HG03378 (cell line): ENCODE measurements around the gene PCDHA9.
"Not testable (repeated sequence)": the region's sequence is repeated elsewhere in the genome, so short reads cannot be mapped to it uniquely, and the experiment has no call there.

Source experiments
- ATAC-seq: cut with Tn5 transposase; IDR thresholded peaks from one replicate; pipeline ENCODE4 v1.9.1; 2021; ENCODE audit warnings: mild to moderate bottlenecking, moderate library complexity; ENCODE audit not compliant: unreplicated experiment

Gene PCDHA9, protein sequence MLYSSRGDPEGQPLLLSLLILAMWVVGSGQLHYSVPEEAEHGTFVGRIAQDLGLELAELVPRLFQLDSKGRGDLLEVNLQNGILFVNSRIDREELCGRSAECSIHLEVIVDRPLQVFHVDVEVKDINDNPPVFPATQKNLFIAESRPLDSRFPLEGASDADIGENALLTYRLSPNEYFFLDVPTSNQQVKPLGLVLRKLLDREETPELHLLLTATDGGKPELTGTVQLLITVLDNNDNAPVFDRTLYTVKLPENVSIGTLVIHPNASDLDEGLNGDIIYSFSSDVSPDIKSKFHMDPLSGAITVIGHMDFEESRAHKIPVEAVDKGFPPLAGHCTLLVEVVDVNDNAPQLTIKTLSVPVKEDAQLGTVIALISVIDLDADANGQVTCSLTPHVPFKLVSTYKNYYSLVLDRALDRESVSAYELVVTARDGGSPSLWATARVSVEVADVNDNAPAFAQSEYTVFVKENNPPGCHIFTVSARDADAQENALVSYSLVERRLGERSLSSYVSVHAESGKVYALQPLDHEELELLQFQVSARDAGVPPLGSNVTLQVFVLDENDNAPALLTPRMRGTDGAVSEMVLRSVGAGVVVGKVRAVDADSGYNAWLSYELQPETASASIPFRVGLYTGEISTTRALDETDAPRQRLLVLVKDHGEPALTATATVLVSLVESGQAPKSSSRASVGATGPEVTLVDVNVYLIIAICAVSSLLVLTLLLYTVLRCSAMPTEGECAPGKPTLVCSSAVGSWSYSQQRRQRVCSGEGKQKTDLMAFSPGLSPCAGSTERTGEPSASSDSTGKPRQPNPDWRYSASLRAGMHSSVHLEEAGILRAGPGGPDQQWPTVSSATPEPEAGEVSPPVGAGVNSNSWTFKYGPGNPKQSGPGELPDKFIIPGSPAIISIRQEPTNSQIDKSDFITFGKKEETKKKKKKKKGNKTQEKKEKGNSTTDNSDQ

DNA sequence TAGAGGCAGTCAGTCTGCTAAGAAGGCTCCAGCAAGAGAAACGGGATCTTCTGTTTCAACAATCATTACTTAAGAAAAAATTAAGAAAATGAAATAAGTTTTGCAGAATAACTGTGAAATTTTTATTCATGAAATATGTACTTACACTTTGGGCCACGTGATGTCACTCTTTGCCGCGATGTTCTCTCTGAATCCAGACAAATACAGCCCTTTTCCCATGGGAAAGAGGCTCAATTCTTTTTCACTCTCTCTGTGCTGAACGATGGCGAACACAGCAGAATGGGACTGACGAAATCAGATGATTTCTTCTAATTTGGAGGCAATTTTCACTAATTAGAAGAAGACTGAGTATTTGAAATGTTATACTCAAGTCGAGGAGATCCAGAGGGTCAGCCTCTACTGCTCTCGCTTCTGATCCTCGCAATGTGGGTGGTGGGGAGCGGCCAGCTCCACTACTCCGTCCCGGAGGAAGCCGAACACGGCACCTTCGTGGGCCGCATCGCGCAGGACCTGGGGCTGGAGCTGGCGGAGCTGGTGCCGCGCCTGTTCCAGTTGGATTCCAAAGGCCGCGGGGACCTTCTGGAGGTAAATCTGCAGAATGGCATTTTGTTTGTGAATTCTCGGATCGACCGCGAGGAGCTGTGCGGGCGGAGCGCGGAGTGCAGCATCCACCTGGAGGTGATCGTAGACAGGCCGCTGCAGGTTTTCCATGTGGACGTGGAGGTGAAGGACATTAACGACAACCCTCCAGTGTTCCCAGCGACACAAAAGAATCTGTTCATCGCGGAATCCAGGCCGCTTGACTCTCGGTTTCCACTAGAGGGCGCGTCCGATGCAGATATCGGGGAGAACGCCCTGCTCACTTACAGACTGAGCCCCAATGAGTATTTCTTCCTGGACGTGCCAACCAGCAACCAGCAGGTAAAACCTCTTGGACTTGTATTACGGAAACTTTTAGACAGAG, at the start of gene PCDHA9:
TSS of gene PCDHA9 (plus strand) at position 244 of the 964 bp plus-strand sequence. CDS start at position 358, 114 bp downstream.
- ATAC-seq = not testable (repeated sequence)

DNA sequence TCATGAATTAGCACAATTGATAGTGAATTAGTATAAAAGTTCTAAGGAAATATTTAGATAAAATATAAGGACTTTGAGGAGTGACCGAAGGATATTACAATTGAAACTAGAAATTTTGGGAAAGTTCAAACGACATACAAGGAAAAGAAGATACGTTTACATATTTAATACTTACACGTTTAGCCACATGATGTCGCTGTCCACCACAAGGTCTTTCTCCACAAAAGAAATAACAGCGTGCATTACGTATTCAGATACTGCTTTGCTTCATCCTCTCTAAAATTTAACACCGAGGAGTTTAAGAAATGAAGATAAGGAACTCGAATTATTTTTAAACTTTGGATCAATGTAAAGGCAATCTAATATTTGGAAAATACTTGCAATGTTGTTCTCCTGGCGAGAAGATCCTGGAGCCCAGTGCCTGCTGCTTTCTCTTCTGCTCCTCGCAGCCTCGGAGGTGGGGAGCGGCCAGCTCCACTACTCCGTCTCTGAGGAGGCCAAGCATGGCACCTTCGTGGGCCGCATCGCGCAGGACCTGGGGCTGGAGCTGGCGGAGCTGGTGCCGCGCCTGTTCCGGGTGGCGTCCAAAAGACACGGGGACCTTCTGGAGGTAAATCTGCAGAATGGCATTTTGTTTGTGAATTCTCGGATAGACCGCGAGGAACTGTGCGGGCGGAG, 47.2 kb upstream of the PCDHA9 start, which contains the start of gene PCDHA3:
TSS of gene PCDHA3 (plus strand) at position 242 of the 678 bp plus-strand sequence.
- ATAC-seq = no peak

DNA sequence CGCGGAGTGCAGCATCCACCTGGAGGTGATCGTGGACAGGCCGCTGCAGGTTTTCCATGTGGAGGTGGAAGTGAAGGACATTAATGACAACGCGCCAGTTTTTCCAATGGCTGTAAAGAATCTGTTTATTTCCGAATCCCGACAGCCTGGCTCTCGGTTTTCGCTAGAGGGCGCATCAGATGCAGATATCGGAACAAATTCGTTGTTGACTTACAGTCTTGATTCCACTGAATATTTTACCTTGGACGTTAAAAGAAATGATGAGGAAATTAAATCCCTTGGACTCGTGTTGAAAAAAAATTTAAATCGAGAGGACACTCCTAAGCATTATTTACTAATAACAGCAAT, 46.7 kb upstream of the PCDHA9 start:
- ATAC-seq = no peak

DNA sequence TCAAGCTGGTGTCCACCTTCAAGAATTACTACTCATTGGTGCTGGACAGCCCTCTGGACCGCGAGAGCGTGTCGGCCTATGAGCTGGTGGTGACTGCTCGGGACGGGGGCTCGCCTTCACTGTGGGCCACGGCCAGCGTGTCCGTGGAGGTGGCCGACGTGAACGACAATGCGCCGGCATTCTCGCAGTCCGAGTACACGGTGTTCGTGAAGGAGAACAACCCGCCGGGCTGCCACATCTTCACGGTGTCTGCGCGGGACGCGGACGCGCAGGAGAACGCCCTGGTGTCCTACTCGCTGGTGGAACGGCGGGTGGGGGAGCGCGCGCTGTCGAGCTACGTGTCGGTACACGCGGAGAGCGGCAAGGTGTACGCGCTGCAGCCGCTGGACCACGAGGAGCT, 45.8 kb upstream of the PCDHA9 start:
- not testable (repeated sequence) for ATAC-seq

DNA sequence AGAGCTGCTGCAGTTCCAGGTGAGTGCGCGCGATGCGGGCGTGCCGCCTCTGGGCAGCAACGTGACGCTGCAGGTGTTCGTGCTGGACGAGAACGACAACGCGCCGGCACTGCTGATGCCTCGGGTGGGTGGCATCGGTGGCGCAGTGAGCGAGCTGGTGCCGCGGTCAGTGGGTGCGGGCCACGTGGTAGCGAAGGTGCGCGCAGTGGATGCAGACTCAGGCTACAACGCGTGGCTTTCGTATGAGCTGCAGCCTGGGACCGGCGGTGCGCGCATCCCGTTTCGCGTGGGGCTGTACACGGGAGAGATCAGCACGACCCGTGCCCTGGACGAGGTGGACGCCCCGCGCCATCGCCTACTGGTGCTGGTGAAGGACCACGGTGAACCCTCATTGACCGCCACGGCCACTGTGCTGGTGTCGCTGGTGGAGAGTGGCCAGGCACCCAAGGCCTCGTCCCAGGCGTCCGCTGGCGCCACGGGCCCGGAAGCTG, 45.4 kb upstream of the PCDHA9 start:
- no peak for ATAC-seq

DNA sequence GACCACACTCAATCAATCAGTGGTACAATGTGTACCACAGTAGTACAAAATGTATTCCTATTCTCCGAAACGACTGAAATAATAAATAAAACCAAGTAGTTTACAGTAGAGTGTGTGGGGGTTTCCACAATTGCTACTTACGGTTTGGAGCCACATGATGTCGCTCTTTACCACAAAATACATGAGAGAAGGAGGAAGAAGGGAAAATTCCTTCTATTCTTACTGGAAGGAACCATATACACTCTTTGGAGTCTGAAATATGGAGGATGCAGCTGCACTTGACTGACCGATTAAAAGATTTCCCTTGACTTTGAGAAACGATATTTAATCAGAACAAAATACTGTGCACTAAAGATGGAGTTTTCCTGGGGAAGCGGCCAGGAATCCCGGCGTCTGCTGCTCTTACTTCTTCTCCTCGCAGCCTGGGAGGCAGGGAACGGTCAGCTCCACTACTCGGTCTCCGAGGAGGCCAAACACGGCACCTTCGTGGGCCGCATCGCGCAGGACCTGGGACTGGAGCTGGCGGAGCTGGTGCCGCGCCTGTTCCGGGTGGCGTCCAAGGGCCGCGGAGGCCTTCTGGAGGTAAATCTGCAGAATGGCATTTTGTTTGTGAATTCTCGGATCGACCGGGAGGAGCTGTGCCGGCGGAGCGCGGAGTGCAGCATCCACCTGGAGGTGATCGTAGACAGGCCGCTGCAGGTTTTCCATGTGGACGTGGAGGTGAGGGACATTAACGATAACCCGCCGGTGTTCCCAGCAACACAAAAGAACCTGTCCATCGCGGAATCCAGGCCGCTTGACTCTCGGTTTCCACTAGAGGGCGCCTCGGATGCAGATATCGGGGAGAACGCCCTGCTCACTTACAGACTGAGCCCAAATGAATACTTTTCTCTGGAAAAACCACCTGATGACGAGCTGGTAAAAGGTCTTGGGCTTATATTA, 41.1 kb upstream of the PCDHA9 start, which contains the start of gene PCDHA4:
TSS of gene PCDHA4 (plus strand) at position 235 of the 942 bp plus-strand sequence.
- no peak for ATAC-seq

DNA sequence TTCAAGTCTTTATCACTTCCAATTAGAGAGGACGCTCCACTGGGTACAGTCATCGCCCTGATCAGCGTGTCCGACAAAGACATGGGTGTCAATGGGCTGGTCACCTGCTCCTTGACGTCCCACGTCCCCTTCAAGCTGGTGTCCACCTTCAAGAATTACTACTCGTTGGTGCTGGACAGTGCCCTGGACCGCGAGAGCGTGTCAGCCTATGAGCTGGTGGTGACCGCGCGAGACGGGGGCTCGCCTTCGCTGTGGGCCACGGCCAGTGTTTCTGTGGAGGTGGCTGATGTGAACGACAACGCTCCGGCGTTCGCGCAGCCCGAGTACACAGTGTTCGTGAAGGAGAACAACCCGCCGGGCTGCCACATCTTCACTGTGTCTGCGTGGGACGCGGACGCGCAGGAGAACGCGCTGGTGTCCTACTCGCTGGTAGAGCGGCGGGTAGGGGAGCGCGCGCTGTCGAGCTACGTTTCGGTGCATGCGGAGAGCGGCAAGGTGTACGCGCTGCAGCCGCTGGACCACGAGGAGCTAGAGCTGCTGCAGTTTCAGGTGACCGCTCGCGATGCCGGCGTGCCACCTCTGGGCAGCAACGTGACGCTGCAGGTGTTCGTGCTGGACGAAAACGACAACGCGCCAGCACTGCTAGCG, 39.8 kb upstream of the PCDHA9 start:
- not testable (repeated sequence) for ATAC-seq

DNA sequence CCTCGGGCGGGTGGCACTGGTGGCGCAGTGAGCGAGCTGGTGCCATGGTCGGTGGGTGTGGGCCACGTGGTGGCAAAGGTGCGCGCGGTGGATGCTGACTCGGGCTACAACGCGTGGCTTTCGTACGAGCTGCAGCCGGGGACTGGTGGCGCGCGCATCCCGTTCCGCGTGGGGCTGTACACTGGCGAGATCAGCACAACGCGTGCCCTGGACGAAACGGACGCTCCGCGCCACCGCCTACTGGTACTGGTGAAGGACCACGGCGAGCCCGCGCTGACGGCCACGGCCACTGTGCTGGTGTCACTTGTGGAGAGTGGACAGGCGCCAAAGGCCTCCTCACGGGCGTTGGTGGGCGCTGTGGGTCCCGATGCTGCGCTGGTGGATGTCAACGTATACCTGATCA, 39.3 kb upstream of the PCDHA9 start:
- ATAC-seq = no peak

DNA sequence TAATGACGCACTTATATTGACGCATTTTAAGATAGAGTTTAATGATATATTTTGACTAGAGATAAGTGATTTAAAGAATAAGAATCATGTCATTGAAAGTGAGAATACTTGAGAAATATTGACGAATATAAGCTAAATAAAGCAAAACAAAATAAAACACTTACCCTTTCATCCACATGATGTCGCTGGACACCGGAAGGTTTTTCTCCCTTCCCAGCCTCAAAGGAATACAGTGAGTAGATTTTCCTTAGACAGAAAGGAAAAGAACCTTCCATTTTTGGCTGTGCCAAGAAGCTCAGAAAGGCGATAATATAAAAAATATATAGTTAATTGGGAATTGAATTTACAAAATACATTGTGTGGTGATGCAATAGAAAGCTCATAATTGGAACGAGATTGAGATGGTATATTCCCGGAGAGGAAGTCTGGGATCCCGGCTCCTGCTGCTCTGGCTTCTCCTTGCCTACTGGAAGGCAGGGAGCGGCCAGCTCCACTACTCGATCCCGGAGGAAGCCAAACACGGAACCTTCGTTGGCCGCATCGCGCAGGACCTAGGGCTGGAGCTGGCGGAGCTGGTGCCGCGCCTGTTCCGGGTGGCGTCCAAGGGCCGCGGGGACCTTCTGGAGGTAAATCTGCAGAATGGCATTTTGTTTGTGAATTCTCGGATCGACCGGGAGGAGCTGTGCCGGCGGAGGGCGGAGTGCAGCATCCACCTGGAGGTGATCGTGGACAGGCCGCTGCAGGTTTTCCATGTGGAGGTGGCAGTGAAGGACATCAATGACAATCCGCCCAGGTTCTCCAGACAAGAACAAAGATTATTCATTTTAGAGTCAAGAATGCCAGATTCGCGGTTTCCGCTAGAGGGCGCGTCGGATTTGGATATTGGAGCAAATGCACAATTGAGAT, 26.6 kb upstream of the PCDHA9 start, which contains the start of gene PCDHA5:
TSS of gene PCDHA5 (plus strand) at position 239 of the 906 bp plus-strand sequence.
- no peak for ATAC-seq

DNA sequence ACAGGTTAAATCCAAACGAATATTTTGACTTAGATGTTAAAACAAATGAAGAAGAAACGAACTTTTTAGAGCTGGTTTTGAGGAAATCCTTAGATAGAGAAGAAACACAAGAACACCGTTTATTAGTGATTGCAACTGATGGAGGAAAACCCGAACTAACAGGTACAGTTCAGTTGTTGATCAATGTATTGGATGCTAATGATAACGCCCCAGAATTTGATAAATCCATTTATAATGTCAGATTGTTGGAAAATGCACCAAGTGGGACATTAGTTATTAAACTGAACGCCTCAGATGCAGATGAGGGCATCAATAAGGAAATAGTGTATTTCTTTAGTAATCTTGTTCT, 25.9 kb upstream of the PCDHA9 start:
- no peak for ATAC-seq

DNA sequence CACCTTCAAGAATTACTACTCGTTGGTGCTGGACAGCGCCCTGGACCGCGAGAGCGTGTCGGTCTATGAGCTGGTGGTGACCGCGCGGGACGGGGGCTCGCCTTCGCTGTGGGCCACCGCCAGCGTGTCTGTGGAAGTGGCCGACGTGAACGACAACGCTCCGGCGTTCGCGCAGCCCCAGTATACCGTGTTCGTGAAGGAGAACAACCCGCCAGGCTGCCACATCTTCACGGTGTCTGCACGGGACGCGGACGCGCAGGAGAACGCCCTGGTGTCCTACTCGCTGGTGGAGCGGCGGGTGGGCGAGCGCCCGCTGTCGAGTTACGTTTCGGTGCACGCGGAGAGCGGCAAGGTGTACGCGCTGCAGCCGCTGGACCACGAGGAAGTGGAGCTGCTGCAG, 25.2 kb upstream of the PCDHA9 start:
- not testable (repeated sequence) for ATAC-seq

DNA sequence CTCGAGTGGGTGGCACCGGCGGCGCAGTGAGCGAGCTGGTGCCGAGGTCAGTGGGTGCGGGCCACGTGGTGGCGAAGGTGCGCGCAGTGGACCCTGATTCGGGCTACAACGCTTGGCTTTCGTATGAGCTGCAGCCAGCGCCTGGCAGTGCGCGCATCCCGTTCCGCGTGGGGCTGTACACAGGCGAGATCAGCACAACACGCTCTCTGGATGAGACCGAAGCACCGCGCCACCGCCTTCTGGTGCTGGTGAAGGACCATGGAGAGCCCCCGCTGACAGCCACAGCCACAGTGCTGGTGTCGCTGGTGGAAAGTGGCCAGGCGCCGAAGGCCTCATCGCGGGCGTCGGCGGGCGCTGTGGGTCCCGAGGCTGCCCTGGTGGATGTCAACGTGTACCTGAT, 24.7 kb upstream of the PCDHA9 start:
- ATAC-seq = no peak

DNA sequence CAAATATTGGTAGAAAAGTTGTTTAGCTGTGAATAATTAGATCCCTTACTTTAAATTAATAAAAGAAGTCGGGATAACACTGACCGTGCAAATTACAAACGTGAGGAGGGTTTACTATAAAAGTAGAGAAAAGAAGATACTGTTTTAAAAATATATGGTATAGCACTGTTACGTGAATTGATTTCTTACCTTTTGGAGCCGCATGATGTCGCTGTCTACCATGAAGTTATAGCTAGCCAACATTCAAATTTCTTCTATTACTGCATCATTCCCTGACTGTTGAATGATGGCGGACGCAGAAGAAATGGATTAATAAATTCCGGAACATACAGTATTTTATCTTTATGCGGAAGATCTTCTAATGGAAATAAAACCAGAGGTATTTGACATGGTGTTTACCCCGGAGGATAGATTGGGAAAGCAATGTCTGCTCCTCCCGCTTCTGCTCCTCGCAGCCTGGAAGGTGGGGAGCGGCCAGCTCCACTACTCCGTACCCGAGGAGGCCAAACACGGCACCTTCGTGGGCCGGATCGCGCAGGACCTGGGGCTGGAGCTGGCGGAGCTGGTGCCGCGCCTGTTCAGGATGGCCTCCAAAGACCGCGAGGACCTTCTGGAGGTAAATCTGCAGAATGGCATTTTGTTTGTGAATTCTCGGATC, 20.3 kb upstream of the PCDHA9 start, which contains the start of gene PCDHA6:
TSS of gene PCDHA6 (plus strand) at position 257 of the 658 bp plus-strand sequence. CDS start at position 389, 132 bp downstream.
- ATAC-seq = no peak

DNA sequence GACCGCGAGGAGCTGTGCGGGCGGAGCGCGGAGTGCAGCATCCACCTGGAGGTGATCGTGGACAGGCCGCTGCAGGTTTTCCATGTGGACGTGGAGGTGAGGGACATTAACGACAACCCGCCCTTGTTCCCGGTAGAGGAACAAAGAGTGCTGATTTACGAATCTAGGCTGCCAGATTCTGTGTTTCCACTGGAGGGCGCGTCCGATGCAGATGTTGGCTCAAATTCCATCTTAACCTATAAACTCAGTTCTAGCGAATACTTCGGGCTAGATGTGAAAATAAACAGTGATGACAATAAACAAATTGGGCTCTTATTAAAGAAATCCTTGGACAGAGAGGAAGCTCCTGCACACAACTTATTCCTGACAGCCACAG, 19.8 kb upstream of the PCDHA9 start:
- ATAC-seq = no peak

DNA sequence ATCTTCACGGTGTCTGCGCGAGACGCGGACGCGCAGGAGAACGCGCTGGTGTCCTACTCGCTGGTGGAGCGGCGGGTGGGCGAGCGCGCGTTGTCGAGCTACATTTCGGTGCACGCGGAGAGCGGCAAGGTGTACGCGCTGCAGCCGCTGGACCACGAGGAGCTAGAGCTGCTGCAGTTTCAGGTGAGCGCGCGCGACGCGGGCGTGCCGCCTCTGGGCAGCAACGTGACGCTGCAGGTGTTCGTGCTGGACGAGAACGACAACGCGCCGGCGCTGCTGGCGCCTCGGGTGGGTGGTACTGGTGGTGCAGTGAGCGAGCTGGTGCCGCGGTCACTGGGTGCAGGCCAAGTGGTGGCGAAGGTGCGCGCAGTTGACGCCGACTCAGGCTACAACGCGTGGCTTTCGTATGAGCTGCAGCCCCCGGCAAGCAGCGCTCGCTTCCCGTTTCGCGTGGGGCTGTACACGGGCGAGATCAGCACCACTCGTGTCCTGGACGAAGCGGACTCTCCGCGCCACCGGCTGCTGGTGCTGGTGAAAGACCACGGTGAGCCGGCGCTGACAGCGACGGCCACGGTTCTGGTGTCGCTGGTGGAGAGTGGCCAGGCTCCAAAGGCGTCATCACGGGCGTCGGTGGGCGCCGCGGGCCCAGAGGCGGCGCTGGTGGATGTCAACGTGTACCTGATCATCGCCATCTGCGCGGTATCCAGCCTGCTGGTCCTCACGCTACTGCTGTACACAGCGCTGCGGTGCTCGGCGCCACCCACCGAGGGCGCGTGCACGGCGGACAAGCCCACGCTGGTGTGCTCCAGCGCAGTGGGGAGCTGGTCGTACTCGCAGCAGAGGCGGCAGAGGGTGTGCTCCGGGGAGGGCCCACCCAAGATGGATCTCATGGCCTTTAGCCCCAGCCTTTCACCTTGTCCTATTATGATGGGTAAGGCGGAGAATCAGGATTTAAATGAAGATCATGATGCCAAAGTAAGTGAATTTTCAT, 18.4 kb upstream of the PCDHA9 start:
- not testable (repeated sequence) for ATAC-seq
